AML-193 (cell line): ENCODE results near the gene TBC1D22A.

Experiments
- DNase-seq, 2 experiments: peaks; one replicate each; lab custom pipeline; 2025; lab: John Stamatoyannopoulos, UW

TBC1D22A gene

GRCh38 chr22:46860562-46860961 lies 98.1 kb downstream of the TBC1D22A start:
- no peak for DNase-seq

DNA sequence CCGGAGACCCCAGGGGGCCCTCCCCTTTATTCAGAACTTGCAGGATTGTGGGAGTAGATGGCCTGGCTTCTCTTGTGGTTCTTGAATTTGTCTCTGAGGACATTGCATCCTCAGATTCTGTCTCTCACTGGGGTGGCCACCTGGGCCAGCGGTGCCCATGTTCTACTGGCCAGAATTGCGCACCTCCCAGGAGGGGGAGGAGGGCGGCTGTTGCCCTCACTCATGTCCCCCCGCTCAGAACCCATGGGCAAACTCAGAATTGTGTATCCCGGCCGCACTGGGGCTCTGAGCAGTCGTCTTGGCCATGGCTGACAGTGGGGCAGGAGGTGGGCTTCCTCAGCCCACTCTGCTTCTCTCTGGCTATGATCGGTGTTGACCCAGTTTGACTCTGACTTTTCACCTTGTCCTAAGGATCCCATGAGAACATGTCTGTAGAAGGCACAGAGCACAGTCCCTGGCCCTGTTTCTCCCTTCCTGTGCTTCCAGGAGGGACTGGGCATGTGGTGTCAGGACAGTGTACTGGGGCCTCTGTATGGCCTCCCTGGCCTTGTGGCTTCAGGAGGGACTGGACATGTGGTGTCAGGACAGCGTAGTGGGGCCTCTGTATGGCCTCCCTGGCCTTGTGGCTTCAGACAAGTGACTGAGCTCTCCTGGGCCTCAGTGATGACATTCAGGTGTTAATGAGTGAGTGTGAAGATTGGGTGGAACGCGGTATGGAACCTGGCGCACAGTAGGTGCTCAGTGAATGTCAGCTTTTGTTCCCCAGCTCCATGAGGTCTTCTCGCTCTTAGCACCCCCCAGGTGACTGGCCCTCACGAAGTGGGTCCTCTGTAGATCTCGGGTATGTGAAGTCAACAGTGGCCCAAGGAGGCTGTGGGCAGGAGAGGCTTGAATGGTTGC lies 99.3 kb downstream of the TBC1D22A start:
- DNase-seq: no peak

DNA sequence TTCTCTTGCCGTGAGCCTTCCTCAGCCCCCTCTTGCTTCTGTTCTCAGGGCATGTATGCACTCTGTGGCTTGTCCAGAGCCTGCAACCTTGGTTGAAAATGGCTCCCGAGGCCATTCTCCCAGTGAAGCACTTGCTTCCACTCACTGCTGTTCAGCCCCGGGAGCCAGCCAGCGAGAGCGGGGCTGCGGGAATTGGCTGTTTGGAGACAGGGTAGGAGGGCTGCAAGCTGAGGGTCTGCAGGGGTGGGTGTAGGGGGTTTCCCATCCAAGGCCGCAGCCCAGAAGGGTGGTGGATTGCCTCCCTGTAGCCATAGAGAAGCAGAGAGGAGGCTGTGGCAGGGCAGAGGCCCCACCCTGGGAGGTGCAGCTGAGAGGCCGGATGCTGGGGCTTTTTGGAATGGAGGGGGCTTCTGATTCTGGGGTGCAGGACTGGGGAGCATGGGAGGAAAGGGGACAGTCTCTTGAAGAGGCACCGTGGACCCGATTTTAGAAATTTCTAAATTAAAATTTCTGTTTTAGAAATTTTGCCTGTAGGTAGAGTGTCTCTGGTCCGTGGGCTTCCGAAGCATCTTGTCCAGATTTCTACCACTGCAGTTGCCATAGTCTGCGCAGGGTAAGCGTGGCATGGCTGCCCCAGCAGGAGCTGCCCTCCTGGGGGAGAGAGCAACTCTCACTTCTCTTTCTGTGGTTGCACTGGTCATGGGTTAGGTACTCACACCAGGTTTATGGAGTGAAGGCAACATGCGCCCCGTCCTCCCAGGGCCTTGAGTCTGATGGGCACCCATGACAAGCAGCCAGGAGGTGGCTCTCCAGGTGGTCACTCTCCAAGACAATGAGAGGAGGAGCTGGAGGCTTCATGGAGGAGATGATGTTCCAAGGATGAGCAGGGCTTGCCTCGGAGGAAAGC lies 100.2 kb downstream of the TBC1D22A start:
- DNase-seq: no peak

DNA sequence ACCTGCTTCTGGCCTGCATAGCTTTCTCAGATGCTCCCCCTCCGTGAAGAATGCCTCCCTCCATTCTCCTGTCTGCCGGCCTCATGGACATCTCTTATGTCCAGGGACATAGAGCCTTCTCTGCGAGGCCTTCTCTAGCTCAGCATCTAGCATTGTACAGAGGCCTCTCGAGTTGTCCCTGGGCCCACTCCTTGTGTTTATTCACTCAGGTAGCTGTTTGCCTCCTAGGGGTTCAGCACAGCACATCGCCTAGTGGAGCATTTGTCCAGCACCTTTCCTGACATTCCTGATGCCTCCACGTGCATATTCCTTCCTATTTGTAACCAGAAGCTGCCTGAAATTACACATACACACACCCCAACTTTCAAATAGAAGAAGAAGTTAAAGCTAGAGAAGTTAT lies 101.3 kb downstream of the TBC1D22A start:
- DNase-seq: no peak

DNA sequence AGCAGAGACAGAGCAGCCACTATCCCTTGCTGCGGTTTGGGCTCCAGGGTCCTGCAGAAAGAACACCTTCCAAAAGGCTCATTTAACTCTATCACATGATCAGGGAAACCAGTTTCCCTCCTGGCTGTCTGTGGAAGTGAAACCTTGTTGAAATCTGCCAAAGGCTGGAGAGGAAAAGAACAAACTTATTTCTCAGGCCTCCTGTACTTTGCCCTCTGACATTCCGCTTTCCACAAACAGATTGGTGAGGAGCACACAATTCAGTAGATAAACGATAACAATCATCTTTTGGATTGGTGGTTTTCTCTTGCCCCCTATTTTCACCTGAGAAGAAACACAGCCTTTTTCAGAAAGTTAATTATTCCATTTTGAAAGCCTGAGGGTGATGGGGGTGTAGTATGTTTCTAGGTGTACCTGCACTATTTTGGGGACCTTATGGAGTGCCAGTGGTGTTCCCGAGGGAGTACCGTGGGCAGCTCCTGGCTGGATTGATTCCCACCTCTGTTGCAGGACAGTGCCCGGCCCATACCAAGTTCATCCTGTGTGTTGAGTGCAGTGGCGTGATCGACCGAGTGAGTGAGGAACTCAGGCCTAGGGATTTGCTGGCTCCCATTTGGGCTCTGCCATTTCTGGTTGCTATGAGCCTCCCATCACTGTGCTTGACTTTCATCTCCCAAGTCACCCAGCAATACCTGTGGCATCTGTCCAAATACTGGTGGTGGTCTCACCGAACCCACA lies 102.0 kb downstream of the TBC1D22A start:
- DNase-seq: no peak

DNA sequence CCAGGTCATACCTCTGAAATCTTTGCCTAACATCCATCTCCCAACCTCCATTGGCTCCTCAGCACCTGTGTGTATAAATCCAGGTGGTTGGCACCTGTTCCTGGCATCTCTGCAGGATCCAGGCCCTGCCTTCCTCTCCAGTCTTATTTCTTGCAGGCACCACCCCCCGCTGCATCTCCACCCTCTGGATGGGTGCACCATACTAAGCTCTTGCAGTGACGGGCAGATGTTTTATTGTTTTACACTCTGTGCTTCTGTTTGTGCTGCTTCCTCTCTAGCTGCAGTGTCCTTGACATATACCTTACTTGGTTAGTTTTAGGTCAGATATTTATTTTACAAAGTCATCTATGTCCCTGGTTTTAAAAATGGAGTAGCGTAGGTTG lies 102.6 kb downstream of the TBC1D22A start:
- DNase-seq: no peak

- no peak for DNase-seq
Observed at GRCh38 chr22:46865642-46866041, 103.2 kb downstream of the TBC1D22A start.

DNA sequence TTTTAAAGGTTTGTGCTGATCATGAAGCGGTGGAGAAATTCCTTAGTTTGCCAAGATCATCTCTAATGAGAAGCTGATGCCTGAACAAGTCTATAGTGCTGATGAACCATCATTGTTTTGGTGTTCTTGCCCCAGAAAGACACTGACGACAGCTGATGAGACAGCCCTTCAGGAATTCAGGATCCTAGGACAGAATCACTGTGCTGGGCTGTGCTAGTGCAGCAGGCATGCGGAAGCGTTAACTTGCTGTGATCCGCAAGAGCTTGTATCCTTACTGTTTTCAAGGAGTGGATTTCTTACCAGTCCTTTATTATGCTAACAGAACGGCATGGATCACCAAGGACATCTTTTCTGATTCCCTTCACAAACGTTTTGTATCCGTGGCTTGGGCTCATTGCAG lies 104.1 kb downstream of the TBC1D22A start:
- no peak for DNase-seq

GRCh38 chr22:46867106-46867505 lies 104.7 kb downstream of the TBC1D22A start:
- no peak for DNase-seq

DNA sequence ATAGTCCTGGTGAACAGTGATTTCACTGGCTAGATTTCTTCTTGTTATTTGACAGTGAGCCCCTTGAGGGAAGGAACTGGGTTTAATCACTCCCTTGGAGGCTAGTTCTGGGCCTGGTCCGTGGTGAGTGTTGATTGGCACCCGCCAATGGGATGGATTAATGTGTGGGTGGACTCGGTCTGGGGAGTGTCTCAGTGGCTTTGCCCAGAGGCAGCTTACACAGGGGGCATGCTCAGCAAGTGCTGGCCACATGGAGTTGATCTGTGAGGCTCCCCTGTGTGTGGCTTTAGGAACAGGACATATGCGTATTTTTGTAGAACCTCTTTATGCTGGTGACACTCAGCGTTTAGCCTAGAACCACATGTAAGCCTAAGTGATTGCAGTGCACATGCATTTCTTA lies 106.9 kb downstream of the TBC1D22A start:
- no peak for DNase-seq

DNA sequence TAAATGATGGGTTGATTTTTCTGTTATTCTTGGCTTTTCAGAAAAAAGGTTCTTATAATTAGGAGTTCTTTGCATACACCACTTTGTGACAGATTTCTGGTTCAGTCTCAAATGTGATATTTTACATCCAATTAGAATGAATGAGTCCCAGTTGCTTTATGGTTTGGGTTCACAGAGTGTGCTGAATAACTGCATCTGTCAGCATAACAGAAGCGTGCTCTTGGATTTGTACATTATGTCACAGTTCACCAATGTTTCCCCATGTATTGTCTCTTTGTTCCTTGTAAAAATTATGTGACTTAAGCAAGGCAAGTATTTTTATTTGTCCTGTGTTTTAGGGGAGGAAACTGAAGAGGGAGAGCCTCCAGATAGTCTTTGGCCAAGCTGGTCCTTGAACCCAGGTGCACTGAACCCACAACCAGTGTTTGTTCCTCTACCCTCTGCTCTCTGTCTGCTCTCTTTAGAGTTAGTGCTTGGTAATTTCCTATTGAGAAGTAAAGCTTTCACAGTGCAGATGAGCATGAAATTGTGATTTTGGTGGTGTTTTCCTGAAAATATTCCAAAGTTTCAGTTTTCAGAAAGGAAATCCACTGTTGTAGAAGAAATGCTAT lies 107.5 kb downstream of the TBC1D22A start:
- DNase-seq: no peak

GRCh38 chr22:46871826-46872225 lies 109.4 kb downstream of the TBC1D22A start:
- no peak for DNase-seq

DNA sequence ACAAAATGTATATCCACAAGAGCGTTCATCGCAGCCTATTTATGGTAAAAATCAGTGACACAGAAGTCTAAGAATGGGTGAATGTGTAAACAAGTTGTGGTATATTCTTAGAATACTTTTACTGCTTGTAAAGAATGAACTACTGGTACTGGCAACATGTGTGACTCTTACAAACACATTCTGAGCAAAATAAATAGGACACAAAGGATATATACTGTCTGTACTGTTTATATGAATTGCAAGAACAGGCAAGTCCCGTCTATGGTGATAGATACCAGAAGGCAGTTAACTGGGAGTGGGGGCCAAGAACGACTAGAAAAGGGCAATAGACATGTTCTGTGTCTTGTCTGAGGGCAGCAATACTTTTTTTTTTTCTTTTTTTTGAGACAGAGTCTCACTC lies 112.6 kb downstream of the TBC1D22A start:
- DNase-seq: no peak

- no peak for DNase-seq
Observed at GRCh38 chr22:46876357-46876934, 114.0 kb downstream of the TBC1D22A start.

GRCh38 chr22:46878191-46878948 lies 115.9 kb downstream of the TBC1D22A start:
- no peak for DNase-seq

- no peak for DNase-seq
Observed at GRCh38 chr22:46879083-46879482, 116.6 kb downstream of the TBC1D22A start.

DNA sequence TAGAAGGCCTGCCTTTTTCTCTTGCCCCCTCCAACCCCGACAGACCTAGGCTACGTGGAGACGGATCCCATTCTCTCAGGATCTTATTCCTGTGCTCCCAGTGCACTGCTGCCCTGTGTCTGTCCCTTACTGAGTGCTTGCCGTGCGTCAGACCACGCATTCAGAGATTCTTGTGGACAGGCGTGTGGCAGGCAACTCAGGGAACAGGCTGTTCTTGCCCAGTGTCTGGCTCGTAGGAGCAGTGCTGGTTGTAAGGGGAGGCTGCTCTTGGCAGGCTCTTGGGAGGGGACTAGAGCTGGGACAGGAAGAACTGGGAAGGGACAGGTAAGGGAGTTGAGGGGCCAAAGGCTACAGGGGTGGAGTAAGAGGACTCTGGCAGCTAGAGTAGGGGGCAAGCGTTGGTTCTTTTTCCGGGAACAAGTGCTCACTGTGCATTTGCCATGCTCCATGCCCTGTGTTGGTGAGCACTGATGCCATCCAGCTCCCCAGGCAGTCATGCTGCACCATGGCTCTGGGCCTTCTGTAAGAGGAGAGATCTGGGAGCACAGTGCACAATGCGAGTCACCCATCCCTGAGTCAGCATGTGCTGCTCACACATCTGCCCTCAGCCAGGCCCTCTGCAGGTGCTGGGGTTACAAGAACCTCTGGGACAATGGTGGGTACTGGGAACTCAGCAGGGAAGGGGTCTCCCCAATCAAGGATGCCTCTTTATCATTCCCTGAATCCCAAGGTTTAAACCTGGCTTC lies 119.1 kb downstream of the TBC1D22A start:
- DNase-seq: no peak

DNA sequence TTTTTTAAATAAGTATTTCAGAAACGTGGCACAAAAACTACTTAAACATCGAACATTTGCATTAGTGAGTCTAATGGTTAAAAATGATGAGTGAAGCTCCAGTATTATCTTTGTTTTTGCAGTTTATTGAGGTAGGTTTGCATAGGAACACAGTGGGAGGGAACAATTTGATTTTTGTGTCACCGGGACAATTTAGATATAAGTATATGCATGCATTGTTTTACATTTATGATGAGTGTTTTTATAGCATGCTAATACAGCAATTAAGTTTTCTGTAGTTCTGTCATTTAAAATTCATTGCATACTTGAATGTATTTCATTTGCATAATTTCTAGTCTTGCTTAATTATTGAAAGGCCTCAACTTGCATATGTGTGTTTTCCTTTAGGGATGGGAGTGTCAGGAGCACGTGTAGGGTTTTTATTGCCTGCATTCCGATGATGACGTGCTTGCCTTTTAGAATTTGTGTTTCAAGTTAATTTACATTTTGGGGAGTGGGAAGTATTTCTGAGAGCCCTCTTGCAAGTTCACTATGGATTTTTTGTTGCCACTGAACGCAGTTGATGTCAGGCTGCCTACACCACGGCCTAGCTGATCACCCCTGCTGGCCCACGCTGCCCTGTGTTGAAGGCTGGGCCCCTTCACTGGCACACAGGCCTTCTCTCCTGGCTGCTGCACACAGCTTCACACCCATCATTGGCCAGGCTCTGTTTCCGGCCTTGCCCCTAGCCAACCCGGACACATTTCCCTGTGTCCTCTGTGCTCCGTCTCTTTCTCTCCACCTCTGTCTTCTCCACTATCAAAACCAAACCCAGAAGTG lies 120.9 kb downstream of the TBC1D22A start:
- no peak for DNase-seq

DNA sequence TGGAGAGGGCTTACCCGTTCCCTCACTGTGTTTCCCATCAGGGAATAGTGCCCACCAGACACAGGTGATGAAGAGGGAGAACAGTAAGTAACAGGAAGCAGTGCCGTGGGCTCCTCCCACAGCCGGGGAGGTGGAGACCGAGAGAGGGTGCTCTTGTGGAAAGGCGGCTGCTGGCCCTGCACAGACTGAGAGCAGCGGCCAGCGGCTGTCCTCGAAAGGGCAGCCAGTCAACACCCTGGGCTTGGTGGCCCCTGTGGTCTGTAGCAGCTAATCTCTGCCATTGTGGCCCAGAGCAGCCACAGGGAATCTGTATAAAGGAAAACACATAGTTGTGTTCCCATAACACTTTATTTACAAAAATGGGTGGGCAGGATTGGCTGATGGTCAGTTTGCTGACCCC lies 121.9 kb downstream of the TBC1D22A start:
- DNase-seq: no peak
